Right cardiac atrium (tissue), 5 donors: Measurements from ENCODE around the gene AGBL4. TPM values are rescaled to one million over a fixed set of nuclear protein-coding genes. Genes with fewer than 3 reads are reported as not detected.

Source experiments
- ATAC-seq, 2 donors: fragments of 200-7000 bp; cut with Tn5 transposase; one replicate each; pipeline versions ENCODE4 v1.8.0 to v1.9.1; 2020; ENCODE audit warnings: moderate library complexity in 2 of 2, mild to moderate bottlenecking in 1 of 2
- DNase-seq, 3 donors: peaks; one replicate each; pipeline ENCODE4 v3.0.0-alpha.2; 2020
- H3K27ac ChIP-seq: one replicate; pipeline ENCODE4 v1.5.1; 2013; ENCODE audit warnings: mild to moderate bottlenecking, low read length, control low read depth, moderate library complexity
- H3K27me3 ChIP-seq: one replicate; pipeline ENCODE4 v1.6.1; 2013; ENCODE audit not compliant: control insufficient read depth, insufficient read depth
- H3K4me1 ChIP-seq: one replicate; pipeline ENCODE4 v1.6.1; 2013; ENCODE audit warnings: low read length; ENCODE audit not compliant: control insufficient read depth, insufficient read depth
- H3K4me3 ChIP-seq: one replicate; pipeline ENCODE4 v1.5.1; 2013; ENCODE audit warnings: low read length, control low read depth
- H3K9me3 ChIP-seq: one replicate; pipeline ENCODE4 v1.6.1; 2013; ENCODE audit warnings: low read length; ENCODE audit not compliant: control insufficient read depth
- WGBS: extraction: QIAGEN DNeasy Blood & Tissue Kit; methylation state at CpG from one replicate; pipeline ENCODE4 v1.1.7; 2013; 5-methylcytosine and 5-hydroxymethylcytosine counted together
- intact Hi-C, 4 donors: fragments of 100-400 bp; cut with DNase I; formaldehyde crosslinking; loops; one replicate each; pipeline versions ENCODE4 v1.11.0 to v1.14.0; 2022 to 2023
- polyA plus RNA-seq: library from polyadenylated mRNA; stranded (reverse); fragments of 200-250 nt; gene quantifications from one replicate; pipeline ENCODE4 v1.2.3, GENCODE V29; 2013
- total RNA-seq, 4 donors: library from RNA; stranded (reverse); fragmentation: NEBNext Ultra II Directional; extraction: Animal tissue kit (Norgen Biotek cat#: 25700); gene quantifications; one replicate each; pipeline ENCODE4 v1.2.1, GENCODE V29; 2021
- donor health status: healthy with polysubstance abuse.
- donor health status: DM: no; HTN: yes; CAD: no.
- donor health status: DM: no; HTN: no; CAD: no.
- donor health status: DM: no; HTN: yes; CAD: no; lungs with severe emphysema.
- donor health status: DM: yes; HTN: yes; CAD: no.

The AGBL4 gene
- total and polyA plus RNA-seq, 5 donors = 1.1 to 4.3 (median 4.0) TPM

GRCh38 chr1:48823168-48823567, 1200.6 kb downstream of the AGBL4 start:
- Histone ChIP-seq H3K4me3 (no peak overlapping the region), H3K27ac (no peak overlapping the region), H3K9me3 (no peaks in the 10 kb centered on the region), H3K4me1 (no peaks in the 10 kb centered on the region), H3K27me3 (no peaks in the 10 kb centered on the region)
- intact Hi-C loops = loop anchor here in 1 of 4 donors (10.0 kb wide), 1 partner anchor 248 kb away; no protein-coding TSS in a partner anchor
- ATAC-seq (peak in 1 of 2 donors; percentile 38), DNase-seq (peak in 1 of 3 donors; percentile 30)

- intact Hi-C loops = loop anchor here in 1 of 4 donors (10.0 kb wide), 1 partner anchor 246 kb away; no protein-coding TSS in a partner anchor
- DNase-seq (no peak), ATAC-seq (no peak)
- Histone ChIP-seq H3K27ac (no peak overlapping the region), H3K4me3 (no peak overlapping the region), H3K27me3 (no peaks in the 10 kb centered on the region), H3K9me3 (no peaks in the 10 kb centered on the region), H3K4me1 (no peaks in the 10 kb centered on the region)
- WGBS = 90% methylated on average over 3 of the region's 3 CpGs
Observed at GRCh38 chr1:48820491-48820890, 1203.3 kb downstream of the AGBL4 start.

GRCh38 chr1:48817505-48818114, 1206.1 kb downstream of the AGBL4 start:
- intact Hi-C loops = loop anchor here in 2 of 4 donors (5.0 to 10.0 kb wide), 2 partner anchors 143 to 245 kb away; no protein-coding TSS in a partner anchor
- peak; percentile 71 to 82 for ATAC-seq
- WGBS = 51% methylated on average over 4 of the region's 4 CpGs
- no peaks in the 10 kb centered on the region for H3K27me3 ChIP-seq
- no peaks in the 10 kb centered on the region for H3K4me1 ChIP-seq
- H3K27ac ChIP-seq = no peak overlapping the region
- no peak overlapping the region for H3K4me3 ChIP-seq
- no peaks in the 10 kb centered on the region for H3K9me3 ChIP-seq
- DNase-seq = peak; percentile 61 to 83 (median 80)

- no peaks in the 10 kb centered on the region for H3K4me1 ChIP-seq
- no peak for DNase-seq
- WGBS = 61% methylated on average over 4 of the region's 4 CpGs
- ATAC-seq = no peak
- H3K27me3 ChIP-seq = no peaks in the 10 kb centered on the region
- intact Hi-C loops = loop anchor here in 1 of 4 donors (10.0 kb wide), 1 partner anchor 136 kb away; no protein-coding TSS in a partner anchor
- H3K27ac ChIP-seq = no peak overlapping the region
- H3K9me3 ChIP-seq = no peaks in the 10 kb centered on the region
- no peak overlapping the region for H3K4me3 ChIP-seq
Observed at GRCh38 chr1:48810740-48811139, 1213.0 kb downstream of the AGBL4 start.

- H3K4me1 ChIP-seq = no peaks in the 10 kb centered on the region
- intact Hi-C loops = no loop called here
- ATAC-seq (peak in 1 of 2 donors; percentile 48), DNase-seq (peak in 2 of 3 donors; percentile 15 to 48)
- 45% methylated on average over 3 of the region's 3 CpGs for WGBS
- no peak overlapping the region for H3K4me3 ChIP-seq
- H3K27me3 ChIP-seq = no peaks in the 10 kb centered on the region
- H3K27ac ChIP-seq = no peak overlapping the region
- H3K9me3 ChIP-seq = no peaks in the 10 kb centered on the region
Observed at GRCh38 chr1:48808496-48808895, 1215.3 kb downstream of the AGBL4 start.

- Histone ChIP-seq H3K27me3 (no peaks in the 10 kb centered on the region), H3K4me3 (no peak overlapping the region), H3K9me3 (no peaks in the 10 kb centered on the region), H3K27ac (no peak overlapping the region), H3K4me1 (no peaks in the 10 kb centered on the region)
- ATAC-seq (peak in 1 of 2 donors; percentile 52), DNase-seq (peak; percentile 27 to 53 (median 39))
- intact Hi-C loops = no loop called here
- WGBS = 52% methylated on average over 4 of the region's 4 CpGs
Observed at GRCh38 chr1:48807554-48808260, 1216.0 kb downstream of the AGBL4 start.

GRCh38 chr1:48803474-48803873, 1220.3 kb downstream of the AGBL4 start:
- H3K4me1 ChIP-seq = no peaks in the 10 kb centered on the region
- H3K27me3 ChIP-seq = no peaks in the 10 kb centered on the region
- no peaks in the 10 kb centered on the region for H3K9me3 ChIP-seq
- no peak overlapping the region for H3K4me3 ChIP-seq
- intact Hi-C loops = no loop called here
- ATAC-seq (no peak), DNase-seq (no peak)
- no peak overlapping the region for H3K27ac ChIP-seq

- DNase-seq (no peak), ATAC-seq (no peak)
- H3K4me1 ChIP-seq = no peaks in the 10 kb centered on the region
- intact Hi-C loops = no loop called here
- H3K27me3 ChIP-seq = no peaks in the 10 kb centered on the region
- 0% methylated on average over 1 of the region's 1 CpG for WGBS
- H3K9me3 ChIP-seq = no peaks in the 10 kb centered on the region
- no peak overlapping the region for H3K27ac ChIP-seq
- no peak overlapping the region for H3K4me3 ChIP-seq
Observed at GRCh38 chr1:48794816-48795215, 1228.9 kb downstream of the AGBL4 start.

GRCh38 chr1:48793863-48794262, 1229.9 kb downstream of the AGBL4 start:
- no peak overlapping the region for H3K27ac ChIP-seq
- intact Hi-C loops = no loop called here
- no peak overlapping the region for H3K4me3 ChIP-seq
- H3K4me1 ChIP-seq = no peaks in the 10 kb centered on the region
- no peaks in the 10 kb centered on the region for H3K9me3 ChIP-seq
- no peaks in the 10 kb centered on the region for H3K27me3 ChIP-seq
- no peak for ATAC-seq
- 51% methylated on average over 1 of the region's 1 CpG for WGBS
- DNase-seq = no peak

- WGBS = 46% methylated on average over 1 of the region's 1 CpG
- Histone ChIP-seq H3K27ac (no peak overlapping the region), H3K9me3 (no peaks in the 10 kb centered on the region), H3K4me1 (no peaks in the 10 kb centered on the region), H3K27me3 (no peaks in the 10 kb centered on the region), H3K4me3 (no peak overlapping the region)
- intact Hi-C loops = no loop called here
- ATAC-seq = no peak
- no peak for DNase-seq
Observed at GRCh38 chr1:48792961-48793360, 1230.8 kb downstream of the AGBL4 start.

- Histone ChIP-seq H3K27ac (no peak overlapping the region), H3K9me3 (no peaks in the 10 kb centered on the region), H3K4me3 (no peak overlapping the region), H3K4me1 (no peaks in the 10 kb centered on the region), H3K27me3 (no peaks in the 10 kb centered on the region)
- no peak for DNase-seq
- ATAC-seq = no peak
- intact Hi-C loops = no loop called here
Observed at GRCh38 chr1:48790397-48790796, 1233.4 kb downstream of the AGBL4 start.
